Tibial nerve (tissue), 4 donors: ENCODE data around the gene HLTF. TPM values are rescaled to one million over a fixed set of nuclear protein-coding genes. Genes with fewer than 3 reads are reported as not detected.
"Not testable (repeated sequence)": the region's sequence is repeated elsewhere in the genome, so short reads cannot be mapped to it uniquely, and the experiment has no call there.

ENCODE experiments used
- DNase-seq, 2 donors: peaks; one replicate each; pipeline ENCODE4 v3.0.0-alpha.2; 2019; ENCODE audit warnings: low spot score in 2 of 2
- H3K27ac ChIP-seq, 4 donors: fragments of 200-600 bp; sonication (generic) in 3 of 4; one replicate each; pipeline ENCODE4 v1.5.1; 2017 to 2019; ENCODE audit warnings: mild to moderate bottlenecking in 1 of 4
- H3K27me3 ChIP-seq, 2 donors: fragments of 200-600 bp; sonication (generic) in 1 of 2; one replicate each; pipeline versions ENCODE4 v1.5.1 to v1.6.0; 2017 to 2019
- H3K36me3 ChIP-seq, 3 donors: fragments of 200-600 bp; sonication (generic); one replicate each; pipeline ENCODE4 v1.5.1; 2018 to 2019
- H3K4me1 ChIP-seq, 4 donors: fragments of 200-600 bp; sonication (generic) in 3 of 4; one replicate each; pipeline ENCODE4 v1.5.1; 2017 to 2019
- H3K4me3 ChIP-seq, 4 donors: fragments of 200-600 bp; sonication (generic) in 3 of 4; one replicate each; pipeline ENCODE4 v1.5.1; 2017 to 2019; ENCODE audit warnings: mild to moderate bottlenecking in 1 of 4, moderate library complexity in 1 of 4
- H3K9me3 ChIP-seq, 4 donors: fragments of 200-600 bp; sonication (generic) in 3 of 4; one replicate each; pipeline ENCODE4 v1.5.1; 2017 to 2019
- EP300 ChIP-seq, 2 donors: sonication (generic); formaldehyde crosslinking; IDR thresholded peaks; one replicate each; pipeline ENCODE4 v1.6.1; 2017; ENCODE audit warnings: antibody characterized with exemption in 2 of 2, mild to moderate bottlenecking in 1 of 2
- POLR2A ChIP-seq, 2 donors: fragments of 450-650 bp; IDR thresholded peaks; one replicate each; pipeline ENCODE4 v1.6.1; 2017; ENCODE audit warnings: antibody characterized with exemption in 2 of 2, mild to moderate bottlenecking in 2 of 2, moderate library complexity in 2 of 2
- WGBS, 2 donors: methylation state at CpG; one replicate each; pipeline ENCODE4 v1.1.5; 2018; 5-methylcytosine and 5-hydroxymethylcytosine counted together
- total RNA-seq, 4 donors: library from RNA; depleted of rRNA; stranded (reverse); fragments of >200 nt; gene quantifications; one replicate each; pipeline ENCODE4 v1.1.0, GENCODE V29; 2016
- TF ChIP-seq, protein P1 (sequence below), 5 experiments: fragments of 200-600 bp in 3 of 5; fragments of 450-650 bp in 2 of 5; sonication (generic) in 3 of 5; IDR thresholded peaks; one replicate each; pipeline ENCODE4 v1.5.1; 2016 to 2019; ENCODE audit warnings: antibody characterized with exemption in 5 of 5, mild to moderate bottlenecking in 3 of 5, moderate library complexity in 2 of 5

HLTF gene
- total RNA-seq, 4 donors from 2014 or later: 16.9 to 28.2 (median 25.5) TPM

DNA sequence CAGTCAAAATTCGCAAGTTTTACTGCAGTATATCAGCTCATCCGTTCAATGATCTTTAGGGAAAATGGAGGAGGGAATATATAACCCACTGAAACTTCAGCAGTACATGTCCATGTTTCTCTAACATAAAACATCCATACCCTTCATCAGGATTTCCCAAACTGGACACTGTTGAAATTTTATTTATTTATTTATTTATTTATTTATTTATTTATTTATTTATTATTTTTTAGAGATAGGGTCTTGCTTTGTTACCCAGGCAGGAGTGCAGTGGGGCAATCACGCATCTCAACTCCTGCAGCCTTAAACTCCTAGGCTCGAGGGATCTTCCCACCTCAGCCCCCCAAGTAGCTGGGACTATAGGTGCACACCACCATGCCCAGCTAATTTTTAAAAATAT, 14.8 kb upstream of the HLTF start:
- WGBS, 2 donors: 88 to 93% methylated on average over 4 of the region's 4 CpGs
- no peaks in the 10 kb centered on the region for H3K27me3 ChIP-seq
- no peaks in the 10 kb centered on the region for H3K9me3 ChIP-seq
- no peaks in the 10 kb centered on the region for H3K4me1 ChIP-seq
- H3K36me3 ChIP-seq: no peaks in the 10 kb centered on the region
- H3K27ac ChIP-seq: no peak overlapping the region
- TF ChIP-seq POLR2A (IDR thresholded peaks at IDR 0.05) (no peak), EP300 (IDR thresholded peaks at IDR 0.05) (no peak)
- TF ChIP-seq, protein P1, sequence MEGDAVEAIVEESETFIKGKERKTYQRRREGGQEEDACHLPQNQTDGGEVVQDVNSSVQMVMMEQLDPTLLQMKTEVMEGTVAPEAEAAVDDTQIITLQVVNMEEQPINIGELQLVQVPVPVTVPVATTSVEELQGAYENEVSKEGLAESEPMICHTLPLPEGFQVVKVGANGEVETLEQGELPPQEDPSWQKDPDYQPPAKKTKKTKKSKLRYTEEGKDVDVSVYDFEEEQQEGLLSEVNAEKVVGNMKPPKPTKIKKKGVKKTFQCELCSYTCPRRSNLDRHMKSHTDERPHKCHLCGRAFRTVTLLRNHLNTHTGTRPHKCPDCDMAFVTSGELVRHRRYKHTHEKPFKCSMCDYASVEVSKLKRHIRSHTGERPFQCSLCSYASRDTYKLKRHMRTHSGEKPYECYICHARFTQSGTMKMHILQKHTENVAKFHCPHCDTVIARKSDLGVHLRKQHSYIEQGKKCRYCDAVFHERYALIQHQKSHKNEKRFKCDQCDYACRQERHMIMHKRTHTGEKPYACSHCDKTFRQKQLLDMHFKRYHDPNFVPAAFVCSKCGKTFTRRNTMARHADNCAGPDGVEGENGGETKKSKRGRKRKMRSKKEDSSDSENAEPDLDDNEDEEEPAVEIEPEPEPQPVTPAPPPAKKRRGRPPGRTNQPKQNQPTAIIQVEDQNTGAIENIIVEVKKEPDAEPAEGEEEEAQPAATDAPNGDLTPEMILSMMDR (IDR thresholded peaks at IDR 0.05): no peak
- no peak overlapping the region for H3K4me3 ChIP-seq
- DNase-seq: no peak

DNA sequence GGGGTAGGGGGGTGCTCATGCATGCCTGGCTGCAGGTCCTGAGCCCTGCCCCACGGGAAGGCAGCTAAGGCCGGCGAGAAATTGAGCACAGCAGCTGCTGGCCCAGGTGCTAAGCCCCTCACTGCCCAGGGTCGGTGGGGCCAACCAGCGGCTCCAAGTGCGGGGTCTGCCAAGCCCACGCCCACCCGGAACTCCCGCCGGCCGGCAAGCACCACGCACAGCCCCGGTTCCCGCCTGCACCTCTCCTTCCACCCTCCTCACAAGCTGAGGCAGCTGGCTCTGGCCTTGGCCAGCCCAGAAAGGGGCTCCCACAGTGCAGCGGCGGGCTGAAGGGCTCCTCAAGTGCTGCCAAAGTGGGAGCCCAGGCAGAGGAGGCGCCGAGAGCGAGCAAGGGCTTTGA, 11.7 kb upstream of the HLTF start:
- not testable (repeated sequence) for H3K4me3 ChIP-seq, H3K27me3 ChIP-seq, H3K36me3 ChIP-seq, DNase-seq, H3K4me1 ChIP-seq, H3K27ac ChIP-seq, H3K9me3 ChIP-seq
- WGBS, 2 donors: 91 to 92% methylated on average over 8 to 19 of the region's 19 CpGs

DNA sequence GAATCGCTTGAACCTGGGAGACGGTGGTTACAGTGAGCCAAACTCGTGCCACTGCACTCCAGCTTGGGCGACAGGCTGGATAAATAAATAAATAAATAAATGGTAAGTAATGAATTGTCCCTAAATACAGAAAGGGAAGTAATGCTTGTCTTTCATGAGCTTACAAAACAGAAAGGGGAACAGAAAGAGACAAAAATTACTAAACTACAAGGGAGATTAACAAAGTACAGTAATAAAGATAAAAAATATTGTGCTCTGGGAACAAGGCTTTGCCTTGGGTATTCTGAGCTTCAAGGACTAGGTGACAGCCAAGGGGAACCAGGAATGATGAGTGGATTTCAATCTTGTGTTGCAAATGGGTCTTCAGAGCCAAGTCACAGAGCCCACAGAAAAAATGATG, 9.2 kb upstream of the HLTF start:
- no peaks in the 10 kb centered on the region for H3K9me3 ChIP-seq
- no peaks in the 10 kb centered on the region for H3K36me3 ChIP-seq
- H3K27ac ChIP-seq: no peak overlapping the region
- H3K4me3 ChIP-seq: no peak overlapping the region
- H3K4me1 ChIP-seq: no peaks in the 10 kb centered on the region
- WGBS, 2 donors: 77 to 92% methylated on average over 4 of the region's 4 CpGs
- TF ChIP-seq, protein P1 (IDR thresholded peaks at IDR 0.05): no peak
- TF ChIP-seq POLR2A (IDR thresholded peaks at IDR 0.05) (no peak), EP300 (IDR thresholded peaks at IDR 0.05) (no peak)
- DNase-seq: no peak
- no peaks in the 10 kb centered on the region for H3K27me3 ChIP-seq

DNA sequence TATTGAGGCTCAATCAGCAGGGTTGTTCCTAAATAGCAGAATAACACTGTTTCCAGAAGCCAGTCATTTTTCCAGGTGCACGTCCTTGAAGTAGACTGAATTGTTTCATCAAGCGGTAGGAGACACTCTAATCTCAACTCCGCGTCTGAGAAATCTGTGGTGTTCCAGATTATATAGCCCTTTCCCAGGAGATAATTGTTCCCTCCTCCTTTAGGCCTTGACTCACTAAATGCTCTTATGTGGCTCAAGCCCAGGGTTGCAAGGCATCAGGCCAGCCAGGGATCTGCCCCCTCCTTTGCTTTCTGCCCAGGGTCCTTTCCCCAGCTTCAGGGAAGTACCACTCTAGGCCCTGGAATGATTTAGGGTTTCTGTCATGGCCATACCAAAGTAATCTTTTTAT, 5.7 kb upstream of the HLTF start:
- peaks cover 0 to 1% (median 0%) of the 10 kb centered on the region in 4 donors for H3K4me1 ChIP-seq
- H3K36me3 ChIP-seq: no peaks in the 10 kb centered on the region
- no peak overlapping the region for H3K4me3 ChIP-seq
- no peaks in the 10 kb centered on the region for H3K27me3 ChIP-seq
- no peak overlapping the region for H3K27ac ChIP-seq
- TF ChIP-seq, protein P1 (IDR thresholded peaks at IDR 0.05): no peak
- TF ChIP-seq EP300 (IDR thresholded peaks at IDR 0.05) (no peak), POLR2A (IDR thresholded peaks at IDR 0.05) (no peak)
- no peak for DNase-seq
- 89 to 95% methylated on average over 4 of the region's 4 CpGs for WGBS, 2 donors
- H3K9me3 ChIP-seq: no peaks in the 10 kb centered on the region

DNA sequence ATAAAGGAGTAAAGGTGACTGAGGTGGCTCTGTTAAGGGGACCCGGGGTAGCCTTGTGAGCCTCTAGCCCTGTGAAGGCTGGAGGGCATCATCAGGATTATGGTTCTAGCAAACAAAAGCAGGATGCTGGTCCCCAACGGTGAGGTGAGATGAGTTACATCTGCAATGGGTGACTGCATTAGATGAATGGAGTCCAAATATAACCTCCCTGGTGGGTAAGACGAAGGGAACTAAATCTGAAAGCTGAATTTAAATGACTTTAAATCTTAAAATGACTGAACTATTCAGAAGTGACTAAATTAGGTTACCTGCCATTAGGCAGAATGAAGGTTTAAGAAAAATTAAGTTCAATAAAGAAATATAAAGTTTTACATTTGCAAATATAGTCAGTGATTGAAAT, 4.6 kb upstream of the HLTF start:
- Histone ChIP-seq H3K27me3 (no peaks in the 10 kb centered on the region), H3K4me1 (peaks cover 0 to 5% (median 0%) of the 10 kb centered on the region in 4 donors), H3K36me3 (no peaks in the 10 kb centered on the region), H3K9me3 (no peaks in the 10 kb centered on the region), H3K27ac (no peak overlapping the region), H3K4me3 (no peak overlapping the region)
- TF ChIP-seq POLR2A (IDR thresholded peaks at IDR 0.05) (no peak), EP300 (IDR thresholded peaks at IDR 0.05) (no peak)
- TF ChIP-seq, protein P1 (IDR thresholded peaks at IDR 0.05): no peak
- 79 to 81% methylated on average over 3 of the region's 3 CpGs for WGBS, 2 donors
- no peak for DNase-seq

DNA sequence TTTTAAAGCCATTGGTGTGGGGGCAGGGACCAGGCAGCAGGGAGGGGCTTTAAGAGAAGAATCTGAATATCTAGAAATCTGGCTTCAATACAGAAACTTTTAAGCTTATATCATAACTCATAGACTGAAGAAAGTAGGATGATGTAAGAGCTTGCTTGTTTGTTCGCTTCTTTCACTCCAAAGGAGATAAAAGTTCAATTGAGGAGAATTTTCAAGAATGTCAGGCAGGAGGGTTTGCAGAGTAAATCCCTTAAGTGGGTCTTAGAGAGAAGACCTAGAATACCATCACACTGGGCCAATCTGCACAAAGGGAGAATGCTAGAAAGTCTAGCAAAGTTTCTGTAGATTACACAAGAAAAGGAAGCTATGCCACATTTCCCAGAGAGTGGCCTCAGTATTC, 4.1 kb upstream of the HLTF start:
- peaks cover 0 to 8% (median under 1%) of the 10 kb centered on the region in 4 donors for H3K4me1 ChIP-seq
- no peak for DNase-seq
- H3K27me3 ChIP-seq: no peaks in the 10 kb centered on the region
- TF ChIP-seq, protein P1 (IDR thresholded peaks at IDR 0.05): no peak
- no peak for TF ChIP-seq POLR2A (IDR thresholded peaks at IDR 0.05)
- TF ChIP-seq EP300 (IDR thresholded peaks at IDR 0.05): no peak
- no peak overlapping the region for H3K27ac ChIP-seq
- no peaks in the 10 kb centered on the region for H3K9me3 ChIP-seq
- no peak overlapping the region for H3K4me3 ChIP-seq
- 76 to 78% methylated on average over 1 of the region's 1 CpG for WGBS, 2 donors
- H3K36me3 ChIP-seq: no peaks in the 10 kb centered on the region
